Activated CD4-positive, alpha-beta T cell treated with anti-CD3 and anti-CD28 coated beads for 48 hours (primary cell): ENCODE data around the gene CSRP2.

Experiments used
- DNase-seq: peaks from one replicate; pipeline ENCODE4 v3.0.0-alpha.2; 2020

Gene CSRP2

GRCh38 chr12:76890151-76891143 lies 11.6 kb upstream of the CSRP2 start:
- DNase-seq, result peak; percentile 79

GRCh38 chr12:76888775-76889174 lies 10.0 kb upstream of the CSRP2 start:
- DNase-seq, result no peak

- no peak for DNase-seq
These were observed 5.0 kb upstream of the CSRP2 start for GRCh38 chr12:76883811-76884210.

GRCh38 chr12:76883151-76883550 lies 4.3 kb upstream of the CSRP2 start:
- no peak for DNase-seq

GRCh38 chr12:76882367-76882766 lies 3.5 kb upstream of the CSRP2 start:
- no peak for DNase-seq

- no peak for DNase-seq
These were observed 2.3 kb upstream of the CSRP2 start for GRCh38 chr12:76881142-76881541.

GRCh38 chr12:76880519-76881023 lies 1.8 kb upstream of the CSRP2 start:
- DNase-seq, result no peak

- DNase-seq, result no peak
These were observed 1.1 kb upstream of the CSRP2 start for GRCh38 chr12:76879710-76880518.

- DNase-seq, result peak; percentile 12
These were observed 520 bp downstream of the CSRP2 start for GRCh38 chr12:76878099-76878898.

- no peak for DNase-seq
These were observed 2.1 kb downstream of the CSRP2 start for GRCh38 chr12:76876696-76877229.

- DNase-seq, result no peak
These were observed 4.2 kb downstream of the CSRP2 start for GRCh38 chr12:76874491-76875190.

GRCh38 chr12:76874027-76874426 lies 4.8 kb downstream of the CSRP2 start:
- DNase-seq, result no peak

GRCh38 chr12:76872415-76872814 lies 6.4 kb downstream of the CSRP2 start:
- DNase-seq, result no peak

GRCh38 chr12:76871742-76872141 lies 7.1 kb downstream of the CSRP2 start:
- no peak for DNase-seq

- DNase-seq, result no peak
These were observed 7.7 kb downstream of the CSRP2 start for GRCh38 chr12:76871082-76871481.

- DNase-seq, result no peak
These were observed 12.1 kb downstream of the CSRP2 start for GRCh38 chr12:76866726-76867125.

GRCh38 chr12:76866151-76866567 lies 12.7 kb downstream of the CSRP2 start:
- DNase-seq, result no peak

GRCh38 chr12:76864791-76865400 lies 13.9 kb downstream of the CSRP2 start:
- no peak for DNase-seq

- no peak for DNase-seq
These were observed 15.0 kb downstream of the CSRP2 start for GRCh38 chr12:76863837-76864236.

GRCh38 chr12:76863005-76863670 lies 15.7 kb downstream of the CSRP2 start:
- DNase-seq, result no peak

GRCh38 chr12:76860256-76860655 lies 18.6 kb downstream of the CSRP2 start:
- no peak for DNase-seq
